ENCODE data around the gene ZNF844.

- TF ChIP-seq, protein P1, sequence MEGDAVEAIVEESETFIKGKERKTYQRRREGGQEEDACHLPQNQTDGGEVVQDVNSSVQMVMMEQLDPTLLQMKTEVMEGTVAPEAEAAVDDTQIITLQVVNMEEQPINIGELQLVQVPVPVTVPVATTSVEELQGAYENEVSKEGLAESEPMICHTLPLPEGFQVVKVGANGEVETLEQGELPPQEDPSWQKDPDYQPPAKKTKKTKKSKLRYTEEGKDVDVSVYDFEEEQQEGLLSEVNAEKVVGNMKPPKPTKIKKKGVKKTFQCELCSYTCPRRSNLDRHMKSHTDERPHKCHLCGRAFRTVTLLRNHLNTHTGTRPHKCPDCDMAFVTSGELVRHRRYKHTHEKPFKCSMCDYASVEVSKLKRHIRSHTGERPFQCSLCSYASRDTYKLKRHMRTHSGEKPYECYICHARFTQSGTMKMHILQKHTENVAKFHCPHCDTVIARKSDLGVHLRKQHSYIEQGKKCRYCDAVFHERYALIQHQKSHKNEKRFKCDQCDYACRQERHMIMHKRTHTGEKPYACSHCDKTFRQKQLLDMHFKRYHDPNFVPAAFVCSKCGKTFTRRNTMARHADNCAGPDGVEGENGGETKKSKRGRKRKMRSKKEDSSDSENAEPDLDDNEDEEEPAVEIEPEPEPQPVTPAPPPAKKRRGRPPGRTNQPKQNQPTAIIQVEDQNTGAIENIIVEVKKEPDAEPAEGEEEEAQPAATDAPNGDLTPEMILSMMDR (IDR thresholded peaks at IDR 0.05): no peak
- TF ChIP-seq POLR2A (IDR thresholded peaks at IDR 0.05): no peak
These were observed 20.7 kb downstream of the ZNF844 start for GRCh38 chr19:12085074-12085818.

Measured in esophagus squamous epithelium (tissue), 4 donors.